Smooth muscle cell (in vitro differentiated cells): Measurements from ENCODE around the gene ZNF740. TPM values are rescaled to one million over a fixed set of nuclear protein-coding genes. Genes with fewer than 3 reads are reported as not detected.

Experiments used
- DNase-seq: peaks from one replicate; lab custom pipeline; 2025; ENCODE audit not compliant: unreplicated experiment; lab: John Stamatoyannopoulos, UW
- H2AFZ ChIP-seq: fragments of 200-600 bp; sonication (generic); 2 replicates; pipeline ENCODE4 v1.6.0; 2016; ENCODE audit warnings: antibody characterized with exemption, low read depth, mild to moderate bottlenecking
- H3F3A ChIP-seq: fragments of 200-600 bp; sonication (generic); 2 replicates; pipeline ENCODE4 v1.6.0; 2017; ENCODE audit warnings: antibody characterized with exemption, low read depth
- H3K27ac ChIP-seq: fragments of 200-600 bp; sonication (generic); 2 replicates; pipeline ENCODE4 v1.5.1; 2016; ENCODE audit warnings: low read depth, mild to moderate bottlenecking
- H3K27me3 ChIP-seq: fragments of 200-600 bp; sonication (generic); 2 replicates; pipeline ENCODE4 v1.6.1; 2016; ENCODE audit warnings: low read depth, mild to moderate bottlenecking
- H3K36me3 ChIP-seq: fragments of 200-600 bp; sonication (generic); 2 replicates; pipeline ENCODE4 v1.5.1; 2016; ENCODE audit warnings: low read depth
- H3K4me1 ChIP-seq: fragments of 200-600 bp; sonication (generic); 2 replicates; pipeline ENCODE4 v1.5.1; 2016; ENCODE audit warnings: low read depth
- H3K4me2 ChIP-seq: fragments of 200-600 bp; sonication (generic); 2 replicates; pipeline ENCODE4 v1.6.0; 2016; ENCODE audit warnings: mild to moderate bottlenecking
- H3K4me3 ChIP-seq: fragments of 200-600 bp; sonication (generic); 2 replicates; pipeline ENCODE4 v1.5.1; 2016; ENCODE audit warnings: mild to moderate bottlenecking
- H3K79me2 ChIP-seq: fragments of 200-600 bp; sonication (generic); 2 replicates; pipeline ENCODE4 v1.6.0; 2016; ENCODE audit warnings: low read depth, mild to moderate bottlenecking
- H3K9ac ChIP-seq: fragments of 200-600 bp; sonication (generic); 2 replicates; pipeline ENCODE4 v1.6.0; 2016; ENCODE audit warnings: low read depth
- H3K9me3 ChIP-seq: fragments of 200-600 bp; sonication (generic); replicated peaks from 2 replicates; pipeline ENCODE4 v1.5.1; 2016; ENCODE audit warnings: low read depth
- H4K20me1 ChIP-seq: fragments of 200-600 bp; sonication (generic); 2 replicates; pipeline ENCODE4 v1.6.0; 2016; ENCODE audit warnings: low read depth
- WGBS: methylation state at CpG from one replicate; pipeline ENCODE4 v1.1.7; 2016; ENCODE audit warnings: low lambda C conversion rate; 5-methylcytosine and 5-hydroxymethylcytosine counted together
- polyA plus RNA-seq: library from polyadenylated mRNA; unstranded; fragments of >200 nt; fragmentation: Nextera tagmentation; extraction: Ambion mirVana; gene quantifications from 2 replicates; pipeline ENCODE4 v1.2.1, GENCODE V29; 2016
- total RNA-seq: library from RNA; depleted of rRNA; stranded (reverse); fragments of >200 nt; gene quantifications from 2 replicates; pipeline ENCODE4 v1.2.3, GENCODE V29; 2014
- TF ChIP-seq, protein P1 (sequence below): fragments of 200-600 bp; sonication (generic); IDR thresholded peaks from 2 replicates; pipeline ENCODE4 v1.5.1; 2017; ENCODE audit warnings: borderline replicate concordance, mild to moderate bottlenecking, antibody characterized with exemption; ENCODE audit not compliant: insufficient read depth, poor library complexity, severe bottlenecking

Gene ZNF740
- total and polyA plus RNA-seq, 2 experiments from 2014 or later, result 1.0 to 5.2 TPM

DNA sequence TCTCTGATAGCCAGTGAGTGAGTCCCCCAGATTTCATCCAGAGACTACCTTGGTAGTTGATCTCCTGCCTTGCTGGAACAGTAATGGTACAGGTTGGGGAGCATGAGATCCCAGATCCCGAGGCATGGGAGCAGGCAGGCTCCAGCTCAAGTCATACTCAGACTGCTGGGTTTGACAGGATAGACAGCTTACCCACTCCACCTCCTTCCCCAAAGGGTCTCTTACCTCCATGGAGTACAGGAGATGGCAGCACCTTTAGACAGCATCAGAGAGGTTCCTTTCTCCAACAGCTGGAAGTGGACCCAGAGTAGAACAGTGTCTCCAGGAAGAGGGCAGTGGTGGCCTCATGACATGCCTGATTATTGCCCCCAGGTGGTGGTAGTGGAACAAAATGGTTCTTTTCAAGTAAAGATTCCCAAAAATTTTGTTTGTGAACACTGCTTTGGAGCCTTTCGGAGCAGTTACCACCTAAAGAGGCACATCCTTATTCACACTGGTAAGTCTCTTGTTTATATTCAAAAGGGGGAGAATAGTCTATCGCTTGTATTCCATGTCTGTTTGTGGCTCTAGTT lies 5.1 kb downstream of the ZNF740 start:
- Histone ChIP-seq H3K36me3 (no peaks in the 10 kb centered on the region), H3F3A (peaks cover 3% of the 10 kb centered on the region), H3K4me2 (no peak overlapping the region), H3K4me1 (peaks cover 16% of the 10 kb centered on the region), H2AFZ (no peak overlapping the region), H3K79me2 (peaks cover 17% of the 10 kb centered on the region), H3K9ac (no peak overlapping the region), H4K20me1 (peaks cover 23% of the 10 kb centered on the region), H3K9me3 (no peaks in the 10 kb centered on the region), H3K27me3 (no peaks in the 10 kb centered on the region), H3K4me3 (no peak overlapping the region), H3K27ac (no peak overlapping the region)
- WGBS, result 96% methylated on average over 3 of the region's 3 CpGs
- no peak for DNase-seq
- TF ChIP-seq, protein P1, sequence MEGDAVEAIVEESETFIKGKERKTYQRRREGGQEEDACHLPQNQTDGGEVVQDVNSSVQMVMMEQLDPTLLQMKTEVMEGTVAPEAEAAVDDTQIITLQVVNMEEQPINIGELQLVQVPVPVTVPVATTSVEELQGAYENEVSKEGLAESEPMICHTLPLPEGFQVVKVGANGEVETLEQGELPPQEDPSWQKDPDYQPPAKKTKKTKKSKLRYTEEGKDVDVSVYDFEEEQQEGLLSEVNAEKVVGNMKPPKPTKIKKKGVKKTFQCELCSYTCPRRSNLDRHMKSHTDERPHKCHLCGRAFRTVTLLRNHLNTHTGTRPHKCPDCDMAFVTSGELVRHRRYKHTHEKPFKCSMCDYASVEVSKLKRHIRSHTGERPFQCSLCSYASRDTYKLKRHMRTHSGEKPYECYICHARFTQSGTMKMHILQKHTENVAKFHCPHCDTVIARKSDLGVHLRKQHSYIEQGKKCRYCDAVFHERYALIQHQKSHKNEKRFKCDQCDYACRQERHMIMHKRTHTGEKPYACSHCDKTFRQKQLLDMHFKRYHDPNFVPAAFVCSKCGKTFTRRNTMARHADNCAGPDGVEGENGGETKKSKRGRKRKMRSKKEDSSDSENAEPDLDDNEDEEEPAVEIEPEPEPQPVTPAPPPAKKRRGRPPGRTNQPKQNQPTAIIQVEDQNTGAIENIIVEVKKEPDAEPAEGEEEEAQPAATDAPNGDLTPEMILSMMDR, result no peak

DNA sequence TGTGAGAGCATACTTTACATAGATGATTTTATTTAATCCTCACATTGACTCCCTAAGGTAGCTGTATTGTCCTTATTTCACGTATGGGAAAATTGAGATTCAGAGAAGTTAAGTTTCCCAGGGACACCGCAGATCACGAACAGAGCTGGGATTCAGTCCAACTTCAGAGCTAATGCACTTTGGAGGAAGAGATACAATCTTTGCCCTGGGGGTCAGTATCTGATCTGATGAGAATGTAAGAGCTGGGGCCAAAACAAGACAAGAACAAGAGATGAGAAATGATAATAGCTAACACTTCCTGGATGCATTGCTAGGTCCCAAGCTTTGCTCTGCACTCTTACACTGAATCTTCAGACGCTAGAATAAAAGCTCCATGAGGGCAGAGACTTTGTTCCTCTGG lies 6.2 kb downstream of the ZNF740 start:
- DNase-seq, result no peak
- Histone ChIP-seq H3F3A (peaks cover 3% of the 10 kb centered on the region), H3K9ac (no peak overlapping the region), H3K36me3 (no peaks in the 10 kb centered on the region), H3K4me2 (no peak overlapping the region), H3K4me3 (no peak overlapping the region), H3K27me3 (no peaks in the 10 kb centered on the region), H3K27ac (no peak overlapping the region), H3K4me1 (peaks cover 13% of the 10 kb centered on the region), H3K79me2 (peaks cover 15% of the 10 kb centered on the region), H4K20me1 (peaks cover 23% of the 10 kb centered on the region), H2AFZ (no peak overlapping the region), H3K9me3 (no peaks in the 10 kb centered on the region)
- WGBS, result 83% methylated on average over 4 of the region's 4 CpGs
- TF ChIP-seq, protein P1, result no peak

DNA sequence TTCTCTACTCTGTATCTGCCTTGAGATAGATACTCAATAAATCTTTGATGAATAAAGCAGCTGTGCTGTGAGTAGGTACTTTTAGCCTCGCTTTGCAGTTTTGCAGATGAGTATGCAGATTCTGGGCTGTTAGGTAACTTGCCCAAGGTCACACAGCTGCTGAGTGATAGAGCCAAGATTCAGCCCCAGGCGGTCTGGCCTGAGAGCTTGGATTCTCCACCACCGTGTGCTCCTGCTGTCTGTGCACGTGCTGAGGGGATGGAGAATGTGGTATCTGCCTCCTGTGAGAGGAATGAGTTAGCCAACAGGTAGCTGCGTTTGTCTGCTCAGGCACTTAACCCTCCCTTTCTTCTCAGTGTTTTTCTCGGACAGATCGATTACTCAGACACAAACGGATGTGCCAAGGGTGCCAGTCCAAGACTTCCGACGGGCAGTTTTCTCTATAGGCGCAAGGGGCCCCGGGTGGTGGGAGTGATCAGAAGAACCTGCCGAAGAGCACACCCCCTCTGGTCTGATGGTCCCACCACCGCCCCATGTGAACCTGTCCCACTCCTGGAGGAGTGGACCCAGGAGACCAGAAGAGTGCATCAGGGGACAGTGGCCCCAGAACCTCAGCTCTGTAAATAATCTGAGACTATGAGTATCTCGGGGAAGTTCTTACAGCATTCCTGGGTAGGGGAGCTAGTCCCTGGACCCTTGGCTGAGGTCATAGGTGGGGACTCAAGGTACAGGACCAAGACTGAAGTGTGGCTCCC lies 6.8 kb downstream of the ZNF740 start:
- Histone ChIP-seq H2AFZ (no peak overlapping the region), H3K4me1 (peaks cover 9% of the 10 kb centered on the region), H4K20me1 (peaks cover 17% of the 10 kb centered on the region), H3K36me3 (no peaks in the 10 kb centered on the region), H3K4me2 (no peak overlapping the region), H3K27me3 (no peaks in the 10 kb centered on the region), H3K79me2 (peaks cover 9% of the 10 kb centered on the region), H3F3A (peaks cover 3% of the 10 kb centered on the region), H3K27ac (no peak overlapping the region), H3K4me3 (no peak overlapping the region), H3K9ac (no peak overlapping the region), H3K9me3 (no peaks in the 10 kb centered on the region)
- TF ChIP-seq, protein P1, result no peak
- 94% methylated on average over 15 of the region's 15 CpGs for WGBS
- DNase-seq, result no peak
